Measurements from ENCODE around the gene SEBOX. TPM values are rescaled to one million over a fixed set of nuclear protein-coding genes. Genes with fewer than 3 reads are reported as not detected.

The SEBOX gene
- total and polyA plus RNA-seq, 4 experiments from 2014 or later = not detected

DNA sequence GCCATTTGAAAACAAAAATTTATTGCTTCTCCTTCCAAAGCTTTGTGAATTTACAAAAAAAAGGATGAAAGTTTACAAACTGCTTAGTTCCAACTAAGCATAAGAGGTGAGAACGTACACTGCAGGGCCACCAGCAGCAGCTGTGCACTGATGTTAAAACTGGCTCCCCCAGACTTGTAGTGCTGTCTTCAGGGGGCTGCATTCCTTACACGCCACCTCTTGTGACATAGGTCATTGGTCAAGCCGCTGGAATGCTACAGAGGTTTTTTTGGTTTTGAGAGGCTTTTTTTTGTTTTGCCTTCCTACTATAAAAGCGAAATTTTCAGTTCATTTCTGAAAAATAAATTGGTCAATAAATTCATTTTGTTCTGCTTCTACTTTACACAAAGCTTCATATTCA lies 36.7 kb downstream of the SEBOX start:
- Histone ChIP-seq H3K36me3 (ENCODE audit: insufficient read depth, low read length) (peaks cover 6% of the 10 kb centered on the region), H3K4me1 (ENCODE audit: insufficient read depth, low read length) (no peaks in the 10 kb centered on the region), H3K27ac (ENCODE audit: low read depth, low read length) (no peak overlapping the region), H3K27me3 (ENCODE audit: insufficient read depth, low read length) (no peaks in the 10 kb centered on the region), H3K4me3 (ENCODE audit: low read length in 2 of 2) (no peak overlapping the region), H3K9me3 (ENCODE audit: control insufficient read depth in 1 of 2, low read length in 2 of 2) (no peaks in the 10 kb centered on the region)
- ChIA-PET CTCF (ENCODE audit: partially characterized antibody) (no interaction called here), POLR2A (ENCODE audit: partially characterized antibody) (interaction anchor here (1.4 kb wide), 1 partner anchor 9 kb away, joined by 4 read pairs; the partner anchor contains the start of gene TMEM97)
- Mint-ChIP-seq H3K4me1 (peaks cover 0 to 14% (median 7%) of the 10 kb centered on the region in 4 donors), H3K27me3 (no peaks in the 10 kb centered on the region), H3K4me3 (no peak overlapping the region), H3K36me3 (peaks cover 13 to 32% of the 10 kb centered on the region in 2 donors), H3K9me3 (no peaks in the 10 kb centered on the region), H3K27ac (no peak overlapping the region)
- intact Hi-C loops (cut with micrococcal nuclease) = no loop called here
- no peak for DNase-seq

DNA sequence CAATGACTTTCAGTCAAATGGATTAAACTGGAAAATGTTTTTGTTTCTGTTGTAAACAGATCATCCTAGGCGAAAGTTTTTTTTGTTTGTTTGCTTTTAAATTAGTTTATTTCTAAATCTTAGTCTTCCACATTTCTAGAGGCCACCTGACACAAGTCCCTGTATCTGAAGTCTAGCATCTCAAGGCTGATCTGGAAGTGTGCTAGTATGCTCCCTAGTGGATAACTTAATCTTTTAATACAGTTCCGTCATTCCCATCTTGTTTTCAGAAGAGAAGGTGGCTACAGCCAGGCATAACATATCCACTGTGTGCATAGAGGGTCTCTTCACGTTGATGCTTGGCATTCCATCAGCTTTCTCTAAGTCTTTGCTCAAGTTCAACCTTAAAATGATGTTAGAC lies 37.3 kb downstream of the SEBOX start:
- ChIA-PET POLR2A (ENCODE audit: partially characterized antibody) (no interaction called here), CTCF (ENCODE audit: partially characterized antibody) (no interaction called here)
- Histone ChIP-seq H3K27ac (ENCODE audit: low read depth, low read length) (no peak overlapping the region), H3K4me3 (ENCODE audit: low read length in 2 of 2) (no peak overlapping the region), H3K9me3 (ENCODE audit: control insufficient read depth in 1 of 2, low read length in 2 of 2) (no peaks in the 10 kb centered on the region), H3K27me3 (ENCODE audit: insufficient read depth, low read length) (no peaks in the 10 kb centered on the region), H3K4me1 (ENCODE audit: insufficient read depth, low read length) (no peaks in the 10 kb centered on the region), H3K36me3 (ENCODE audit: insufficient read depth, low read length) (peaks cover 6% of the 10 kb centered on the region)
- Mint-ChIP-seq H3K36me3 (peaks cover 13 to 32% of the 10 kb centered on the region in 2 donors), H3K9me3 (no peaks in the 10 kb centered on the region), H3K27ac (peak overlapping the region in 1 of 7 donors; percentile 19), H3K4me1 (peaks cover 0 to 8% (median 4%) of the 10 kb centered on the region in 4 donors), H3K4me3 (no peak overlapping the region), H3K27me3 (no peaks in the 10 kb centered on the region)
- intact Hi-C loops (cut with micrococcal nuclease) = no loop called here
- DNase-seq = no peak

DNA sequence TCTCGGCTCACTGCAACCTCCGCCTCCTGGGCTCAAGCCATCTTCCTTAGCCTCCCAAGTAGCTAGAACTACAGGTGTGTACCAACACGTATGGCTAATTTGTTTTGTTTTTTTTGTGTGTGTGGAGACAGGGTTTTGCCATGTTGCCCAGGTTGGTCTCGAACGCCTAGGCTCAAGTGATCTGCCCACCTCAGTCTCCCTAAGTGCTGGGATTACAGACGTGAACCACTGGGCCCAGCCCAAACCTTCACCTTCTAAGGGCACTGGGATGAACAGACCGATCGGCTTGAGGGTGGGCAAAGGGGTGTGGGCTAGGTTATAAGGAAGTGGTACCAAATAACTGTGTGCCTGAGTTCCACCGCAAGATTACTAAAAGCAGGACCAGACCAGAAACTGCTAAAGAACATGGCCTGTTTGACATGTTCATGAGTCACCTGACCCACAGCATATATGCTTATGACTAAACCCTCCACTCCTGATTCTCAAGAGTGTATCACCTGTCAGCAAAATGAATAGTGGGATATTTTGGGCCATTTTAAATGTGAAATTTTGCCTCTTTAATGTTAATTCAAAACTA lies 37.9 kb downstream of the SEBOX start:
- no peak overlapping the region for H3K4me3 Mint-ChIP-seq
- no peaks in the 10 kb centered on the region for H3K27me3 ChIP-seq (ENCODE audit: insufficient read depth, low read length)
- H3K4me1 ChIP-seq (ENCODE audit: insufficient read depth, low read length) = no peaks in the 10 kb centered on the region
- CTCF ChIA-PET (ENCODE audit: partially characterized antibody) = interaction anchor here (1.7 kb wide), 1 partner anchor 9 kb away, joined by 8 read pairs; the partner anchor contains the start of genes IFT20 and TNFAIP1
- no peak overlapping the region for H3K27ac Mint-ChIP-seq
- H3K9me3 ChIP-seq (ENCODE audit: control insufficient read depth in 1 of 2, low read length in 2 of 2) = no peaks in the 10 kb centered on the region
- H3K36me3 ChIP-seq (ENCODE audit: insufficient read depth, low read length) = peaks cover 6% of the 10 kb centered on the region
- H3K27ac ChIP-seq (ENCODE audit: low read depth, low read length) = no peak overlapping the region
- no peak overlapping the region for H3K4me3 ChIP-seq (ENCODE audit: low read length in 2 of 2)
- POLR2A ChIA-PET (ENCODE audit: partially characterized antibody) = no interaction called here
- H3K36me3 Mint-ChIP-seq = peaks cover 13 to 31% of the 10 kb centered on the region in 2 donors
- DNase-seq = no peak
- H3K9me3 Mint-ChIP-seq = no peaks in the 10 kb centered on the region
- peaks cover 0 to 2% (median under 1%) of the 10 kb centered on the region in 4 donors for H3K4me1 Mint-ChIP-seq
- H3K27me3 Mint-ChIP-seq = no peaks in the 10 kb centered on the region
- intact Hi-C loops (cut with micrococcal nuclease) = no loop called here

DNA sequence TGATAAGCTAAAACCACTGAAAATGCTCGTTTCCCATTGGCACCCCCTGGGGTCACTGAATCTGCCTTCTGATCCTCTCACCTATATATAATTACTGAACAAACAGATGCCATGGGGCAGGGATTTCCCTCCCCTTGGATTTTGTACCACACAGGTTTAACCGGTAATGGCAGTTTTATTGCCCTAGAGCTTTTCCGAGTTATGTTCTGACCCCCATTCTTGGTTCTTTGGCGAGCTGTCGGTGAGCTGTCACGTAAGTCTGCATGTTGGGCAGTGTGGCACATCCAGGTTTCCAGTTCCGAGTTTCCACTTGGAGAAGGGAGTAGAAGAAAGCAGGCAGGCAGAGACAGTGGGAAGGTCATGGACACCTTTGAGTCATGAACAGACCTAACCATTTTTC lies 38.9 kb downstream of the SEBOX start:
- H3K27ac Mint-ChIP-seq = no peak overlapping the region
- H3K36me3 Mint-ChIP-seq = peaks cover 10 to 21% of the 10 kb centered on the region in 2 donors
- H3K4me3 ChIP-seq (ENCODE audit: low read length in 2 of 2) = no peak overlapping the region
- DNase-seq = no peak
- no peaks in the 10 kb centered on the region for H3K9me3 Mint-ChIP-seq
- ChIA-PET POLR2A (ENCODE audit: partially characterized antibody) (no interaction called here), CTCF (ENCODE audit: partially characterized antibody) (interaction anchor here (1.2 to 1.7 kb wide), 2 partner anchors 8 to 10 kb away, joined by 3 to 8 read pairs; partner anchors contain the start of genes IFT20 and TNFAIP1)
- H3K4me1 Mint-ChIP-seq = no peaks in the 10 kb centered on the region
- no peaks in the 10 kb centered on the region for H3K27me3 ChIP-seq (ENCODE audit: insufficient read depth, low read length)
- no peak overlapping the region for H3K4me3 Mint-ChIP-seq
- no peaks in the 10 kb centered on the region for H3K4me1 ChIP-seq (ENCODE audit: insufficient read depth, low read length)
- H3K27ac ChIP-seq (ENCODE audit: low read depth, low read length) = no peak overlapping the region
- H3K9me3 ChIP-seq (ENCODE audit: control insufficient read depth in 1 of 2, low read length in 2 of 2) = no peaks in the 10 kb centered on the region
- H3K36me3 ChIP-seq (ENCODE audit: insufficient read depth, low read length) = peaks cover 6% of the 10 kb centered on the region
- intact Hi-C loops (cut with micrococcal nuclease) = no loop called here
- H3K27me3 Mint-ChIP-seq = no peaks in the 10 kb centered on the region

DNA sequence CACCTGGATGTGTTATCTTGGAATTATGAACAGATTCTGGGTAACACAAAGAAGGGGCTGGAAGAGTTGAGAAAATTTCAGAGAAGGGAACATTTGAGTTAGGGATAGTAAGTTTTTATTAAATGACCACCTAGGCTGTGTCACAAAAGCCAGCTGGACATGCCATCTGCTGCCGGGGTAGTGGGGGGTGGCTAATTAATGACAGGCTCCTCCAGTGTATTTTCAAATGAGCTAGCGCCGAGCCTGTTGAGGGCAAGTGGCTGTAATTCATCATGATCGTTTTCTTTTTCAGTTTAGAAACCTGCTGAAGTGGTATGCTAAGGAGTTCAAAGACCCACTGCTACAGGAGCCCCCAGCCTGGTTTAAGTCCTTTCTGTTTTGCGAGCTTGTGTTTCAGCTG lies 39.8 kb downstream of the SEBOX start:
- DNase-seq = no peak
- POLR2A ChIA-PET (ENCODE audit: partially characterized antibody) = interaction anchor here (1.2 kb wide), 1 partner anchor 32 kb away, joined by 3 read pairs; the partner anchor contains the start of gene POLDIP2
- intact Hi-C loops (cut with micrococcal nuclease) = no loop called here
- CTCF ChIA-PET (ENCODE audit: partially characterized antibody) = interaction anchor here (1.2 to 1.7 kb wide), 2 partner anchors 9 to 10 kb away, joined by 3 to 8 read pairs; partner anchors contain the start of genes IFT20 and TNFAIP1
- Mint-ChIP-seq H3K36me3 (peaks cover 10 to 19% of the 10 kb centered on the region in 2 donors), H3K9me3 (no peaks in the 10 kb centered on the region), H3K27me3 (no peaks in the 10 kb centered on the region), H3K4me3 (no peak overlapping the region), H3K27ac (peak overlapping the region in 1 of 7 donors; percentile 48), H3K4me1 (peaks cover 3% of the 10 kb centered on the region in 4 donors)
- Histone ChIP-seq H3K27me3 (ENCODE audit: insufficient read depth, low read length) (no peaks in the 10 kb centered on the region), H3K9me3 (ENCODE audit: control insufficient read depth in 1 of 2, low read length in 2 of 2) (no peaks in the 10 kb centered on the region), H3K4me3 (ENCODE audit: low read length in 2 of 2) (no peak overlapping the region), H3K36me3 (ENCODE audit: insufficient read depth, low read length) (peaks cover 6% of the 10 kb centered on the region), H3K27ac (ENCODE audit: low read depth, low read length) (no peak overlapping the region), H3K4me1 (ENCODE audit: insufficient read depth, low read length) (peaks cover 2% of the 10 kb centered on the region)

DNA sequence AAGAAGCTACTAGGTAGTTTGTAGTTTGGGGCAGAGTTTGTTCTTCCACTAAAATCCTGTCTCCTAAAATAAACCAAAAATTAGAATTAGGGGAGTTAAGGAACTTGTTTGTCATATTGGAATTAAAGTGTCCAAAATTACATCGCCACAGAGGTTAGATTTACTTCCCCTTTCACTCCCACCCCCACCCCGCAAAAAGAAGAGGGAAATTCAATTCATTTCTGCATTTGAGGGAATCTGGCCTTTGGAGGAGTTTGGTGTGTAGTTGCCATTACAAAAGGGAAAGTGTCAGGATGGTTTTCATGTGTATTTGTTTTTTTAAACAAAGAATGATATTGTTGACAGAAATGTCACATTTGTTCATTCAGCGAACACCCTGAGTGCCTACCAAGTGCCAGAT lies 40.2 kb downstream of the SEBOX start:
- CTCF ChIA-PET (ENCODE audit: partially characterized antibody) = no interaction called here
- no peak overlapping the region for H3K4me3 ChIP-seq (ENCODE audit: low read length in 2 of 2)
- DNase-seq = no peak
- no peak overlapping the region for H3K4me3 Mint-ChIP-seq
- peaks cover 10 to 19% of the 10 kb centered on the region in 2 donors for H3K36me3 Mint-ChIP-seq
- no peaks in the 10 kb centered on the region for H3K9me3 ChIP-seq (ENCODE audit: control insufficient read depth in 1 of 2, low read length in 2 of 2)
- peaks cover 6 to 8% (median 7%) of the 10 kb centered on the region in 4 donors for H3K4me1 Mint-ChIP-seq
- peaks cover 6% of the 10 kb centered on the region for H3K4me1 ChIP-seq (ENCODE audit: insufficient read depth, low read length)
- no peaks in the 10 kb centered on the region for H3K9me3 Mint-ChIP-seq
- H3K27ac ChIP-seq (ENCODE audit: low read depth, low read length) = no peak overlapping the region
- peaks cover 6% of the 10 kb centered on the region for H3K36me3 ChIP-seq (ENCODE audit: insufficient read depth, low read length)
- intact Hi-C loops (cut with micrococcal nuclease) = no loop called here
- peak overlapping the region in 1 of 7 donors; percentile 48 for H3K27ac Mint-ChIP-seq
- H3K27me3 Mint-ChIP-seq = no peaks in the 10 kb centered on the region
- no peaks in the 10 kb centered on the region for H3K27me3 ChIP-seq (ENCODE audit: insufficient read depth, low read length)
- POLR2A ChIA-PET (ENCODE audit: partially characterized antibody) = interaction anchor here (1.2 kb wide), 1 partner anchor 33 kb away, joined by 3 read pairs; the partner anchor contains the start of gene POLDIP2

DNA sequence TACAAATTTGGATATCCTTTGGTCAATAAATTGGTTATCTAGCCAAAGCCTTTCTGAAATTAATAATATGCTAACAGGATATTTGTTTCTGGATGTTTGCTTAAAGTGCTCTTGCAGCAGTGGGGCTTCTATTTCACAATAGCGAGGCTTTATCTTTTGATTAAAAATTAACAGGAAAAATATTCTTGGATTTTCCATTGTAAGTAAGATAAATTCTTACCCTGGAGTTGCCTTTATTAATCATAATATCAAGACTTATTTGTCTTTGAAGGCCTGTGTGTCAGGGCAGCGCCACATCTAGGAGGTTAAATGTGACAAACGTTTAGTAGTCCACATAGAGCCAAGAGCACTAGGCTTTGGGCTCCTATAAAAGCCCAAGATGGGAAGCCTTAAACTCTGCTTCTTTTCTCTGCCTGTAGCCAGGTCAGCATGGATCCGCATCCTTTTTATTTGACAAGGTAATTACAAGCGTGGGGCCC lies 40.7 kb downstream of the SEBOX start:
- Histone ChIP-seq H3K9me3 (ENCODE audit: control insufficient read depth in 1 of 2, low read length in 2 of 2) (no peaks in the 10 kb centered on the region), H3K4me3 (ENCODE audit: low read length in 2 of 2) (no peak overlapping the region), H3K4me1 (ENCODE audit: insufficient read depth, low read length) (peaks cover 11% of the 10 kb centered on the region), H3K27me3 (ENCODE audit: insufficient read depth, low read length) (no peaks in the 10 kb centered on the region), H3K36me3 (ENCODE audit: insufficient read depth, low read length) (peaks cover 6% of the 10 kb centered on the region), H3K27ac (ENCODE audit: low read depth, low read length) (no peak overlapping the region)
- no peak for DNase-seq
- H3K4me3 Mint-ChIP-seq = no peak overlapping the region
- H3K27ac Mint-ChIP-seq = no peak overlapping the region
- no peaks in the 10 kb centered on the region for H3K27me3 Mint-ChIP-seq
- intact Hi-C loops (cut with micrococcal nuclease) = no loop called here
- ChIA-PET POLR2A (ENCODE audit: partially characterized antibody) (no interaction called here), CTCF (ENCODE audit: partially characterized antibody) (no interaction called here)
- peaks cover 9 to 12% (median 11%) of the 10 kb centered on the region in 4 donors for H3K4me1 Mint-ChIP-seq
- H3K36me3 Mint-ChIP-seq = peaks cover 10 to 18% of the 10 kb centered on the region in 2 donors
- no peaks in the 10 kb centered on the region for H3K9me3 Mint-ChIP-seq
